Ectodermal cell (in vitro differentiated cells): Measurements from ENCODE around the gene PCDHGB4.
"Not testable (repeated sequence)": the region's sequence is repeated elsewhere in the genome, so short reads cannot be mapped to it uniquely, and the experiment has no call there.

Experiments
- H3K27ac ChIP-seq: 2 replicates; pipeline ENCODE4 v1.7.0; 2013; ENCODE audit warnings: mild to moderate bottlenecking, low read depth, low read length; ENCODE audit not compliant: insufficient read depth, poor library complexity, severe bottlenecking
- H3K27me3 ChIP-seq: 2 replicates; pipeline ENCODE4 v1.7.0; 2013; ENCODE audit warnings: mild to moderate bottlenecking, low read length; ENCODE audit not compliant: insufficient read depth, control insufficient read depth, poor library complexity, severe bottlenecking
- H3K36me3 ChIP-seq: one replicate; pipeline ENCODE4 v1.7.0; 2013; ENCODE audit warnings: low read length; ENCODE audit not compliant: control insufficient read depth, insufficient read depth
- H3K4me1 ChIP-seq: one replicate; pipeline ENCODE4 v1.7.0; 2013; ENCODE audit warnings: low read length; ENCODE audit not compliant: control insufficient read depth, insufficient read depth
- H3K4me3 ChIP-seq: 2 replicates; pipeline ENCODE4 v1.7.0; 2013; ENCODE audit warnings: low read depth, low read length, control low read depth; ENCODE audit not compliant: insufficient read depth
- H3K9me3 ChIP-seq: 2 replicates; pipeline ENCODE4 v1.7.0; 2013; ENCODE audit warnings: mild to moderate bottlenecking, low read length, moderate library complexity; ENCODE audit not compliant: control insufficient read depth
- WGBS, 2 experiments: methylation state at CpG; one replicate each; pipeline ENCODE4 v1.1.7; 2013; ENCODE audit warnings: missing lambda C conversion rate in 2 of 2; 5-methylcytosine and 5-hydroxymethylcytosine counted together

PCDHGB4 gene

DNA sequence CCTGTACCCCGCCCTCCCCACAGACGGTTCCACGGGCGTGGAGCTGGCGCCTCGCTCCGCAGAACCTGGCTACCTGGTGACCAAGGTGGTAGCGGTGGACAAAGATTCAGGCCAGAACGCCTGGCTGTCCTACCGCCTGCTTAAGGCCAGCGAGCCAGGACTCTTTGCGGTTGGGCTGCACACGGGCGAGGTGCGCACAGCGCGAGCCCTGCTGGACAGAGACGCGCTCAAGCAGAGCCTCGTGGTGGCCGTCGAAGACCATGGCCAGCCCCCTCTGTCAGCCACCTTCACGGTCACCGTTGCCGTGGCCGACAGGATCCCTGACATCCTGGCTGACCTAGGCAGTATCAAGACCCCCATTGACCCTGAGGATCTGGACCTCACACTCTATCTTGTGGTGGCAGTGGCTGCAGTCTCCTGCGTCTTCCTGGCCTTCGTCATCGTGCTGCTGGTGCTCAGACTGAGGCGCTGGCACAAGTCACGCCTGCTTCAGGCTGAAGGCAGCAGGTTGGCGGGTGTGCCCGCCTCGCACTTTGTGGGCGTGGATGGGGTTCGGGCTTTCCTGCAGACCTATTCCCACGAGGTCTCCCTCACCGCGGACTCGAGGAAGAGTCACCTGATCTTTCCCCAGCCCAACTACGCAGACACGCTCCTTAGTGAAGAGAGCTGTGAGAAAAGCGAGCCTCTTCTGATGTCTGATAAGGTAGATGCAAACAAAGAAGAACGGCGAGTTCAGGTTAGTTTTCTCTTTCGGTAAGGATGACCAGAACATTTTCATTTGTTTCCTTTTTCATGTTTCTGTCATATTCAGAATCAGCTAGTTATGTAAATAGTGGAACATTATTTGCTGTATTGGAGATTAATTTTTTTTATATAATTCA, 21.2 kb upstream of the PCDHGB4 start:
- H3K9me3 ChIP-seq: peaks cover 2% of the 10 kb centered on the region
- no peaks in the 10 kb centered on the region for H3K4me1 ChIP-seq
- H3K27me3 ChIP-seq: no peaks in the 10 kb centered on the region
- H3K36me3 ChIP-seq: peaks cover 4% of the 10 kb centered on the region
- no peak overlapping the region for H3K27ac ChIP-seq
- 95% methylated on average over 46 of the region's 46 CpGs for WGBS, 2 experiments
- no peak overlapping the region for H3K4me3 ChIP-seq

DNA sequence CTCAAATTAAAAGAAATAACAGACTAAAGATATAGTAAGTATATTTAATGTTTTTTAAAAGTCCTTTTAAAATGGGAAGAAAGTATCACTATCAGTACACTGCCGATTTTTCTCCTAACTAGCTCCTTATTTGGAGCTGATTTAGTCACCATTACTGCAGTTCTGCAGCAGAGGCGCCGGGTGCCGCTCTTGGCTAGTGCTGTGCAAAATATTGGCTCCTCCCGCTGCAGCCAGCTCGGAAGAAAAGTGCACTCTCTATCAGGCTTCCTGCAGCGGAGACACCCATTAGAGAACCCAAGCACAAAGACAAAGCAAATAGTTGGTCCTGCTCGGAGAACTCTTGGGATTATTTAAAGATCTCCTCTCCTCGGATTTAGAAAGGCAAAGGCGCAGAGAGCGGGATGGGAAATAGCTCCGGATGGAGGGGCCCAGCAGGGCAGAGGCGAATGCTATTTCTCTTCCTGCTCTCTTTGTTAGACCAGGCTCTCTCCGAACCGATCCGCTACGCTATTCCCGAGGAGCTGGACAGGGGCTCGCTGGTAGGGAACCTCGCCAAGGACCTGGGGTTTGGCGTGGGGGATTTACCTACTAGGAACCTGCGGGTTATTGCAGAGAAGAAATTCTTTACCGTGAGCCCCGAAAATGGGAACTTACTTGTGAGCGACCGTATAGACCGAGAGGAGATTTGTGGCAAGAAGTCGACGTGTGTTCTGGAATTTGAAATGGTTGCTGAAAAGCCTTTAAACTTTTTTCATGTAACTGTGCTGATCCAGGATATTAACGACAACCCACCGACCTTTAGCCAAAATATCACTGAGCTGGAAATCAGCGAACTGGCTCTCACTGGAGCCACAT, 17.3 kb upstream of the PCDHGB4 start, which contains the start of gene PCDHGB3:
Gene PCDHGB3 (plus strand): TSS at position 249 of the 855 bp plus-strand sequence. CDS start 153 bp downstream, at position 402.
- 94 to 95% methylated on average over 32 of the region's 32 CpGs for WGBS, 2 experiments
- peaks cover 10% of the 10 kb centered on the region for H3K9me3 ChIP-seq
- no peak within 1 kb of the TSS for H3K4me3 ChIP-seq

DNA sequence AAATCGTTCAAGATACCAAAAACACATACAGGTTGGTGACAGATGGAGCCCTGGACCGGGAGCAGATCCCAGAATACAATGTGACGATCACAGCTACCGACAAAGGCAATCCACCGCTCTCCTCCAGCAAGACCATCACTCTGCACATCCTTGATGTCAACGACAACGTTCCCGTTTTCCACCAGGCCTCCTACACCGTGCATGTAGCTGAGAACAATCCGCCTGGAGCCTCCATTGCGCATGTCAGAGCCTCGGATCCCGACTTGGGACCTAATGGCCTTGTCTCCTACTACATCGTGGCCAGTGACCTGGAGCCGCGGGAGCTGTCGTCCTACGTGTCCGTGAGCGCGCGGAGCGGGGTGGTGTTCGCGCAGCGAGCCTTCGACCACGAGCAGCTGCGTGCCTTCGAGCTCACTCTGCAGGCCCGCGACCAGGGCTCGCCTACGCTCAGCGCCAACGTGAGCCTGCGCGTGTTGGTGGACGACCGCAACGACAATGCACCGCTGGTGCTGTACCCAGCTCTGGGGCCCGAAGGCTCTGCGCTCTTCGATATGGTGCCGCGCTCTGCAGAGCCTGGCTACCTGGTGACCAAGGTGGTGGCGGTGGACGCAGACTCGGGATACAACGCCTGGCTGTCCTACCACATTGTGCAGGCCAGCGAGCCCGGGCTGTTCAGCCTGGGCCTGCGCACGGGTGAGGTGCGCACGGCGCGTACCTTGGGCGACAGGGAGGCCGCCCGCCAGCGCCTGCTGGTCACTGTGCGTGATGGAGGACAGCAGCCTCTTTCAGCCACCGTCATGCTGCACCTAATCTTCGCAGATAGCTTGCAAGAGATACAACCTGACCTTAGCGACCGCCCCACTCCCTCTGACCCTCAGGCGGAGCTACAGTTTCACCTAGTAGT, 15.7 kb upstream of the PCDHGB4 start:
- no peak overlapping the region for H3K4me3 ChIP-seq

More for the DNA sequence above, 17.3 kb upstream of the PCDHGB4 start, which contains the start of gene PCDHGB3:
- no peaks in the 10 kb centered on the region for H3K27me3 ChIP-seq
- H3K4me1 ChIP-seq: no peaks in the 10 kb centered on the region
- no peaks in the 10 kb centered on the region for H3K36me3 ChIP-seq
- H3K27ac ChIP-seq: no peak within 1 kb of the TSS

DNA sequence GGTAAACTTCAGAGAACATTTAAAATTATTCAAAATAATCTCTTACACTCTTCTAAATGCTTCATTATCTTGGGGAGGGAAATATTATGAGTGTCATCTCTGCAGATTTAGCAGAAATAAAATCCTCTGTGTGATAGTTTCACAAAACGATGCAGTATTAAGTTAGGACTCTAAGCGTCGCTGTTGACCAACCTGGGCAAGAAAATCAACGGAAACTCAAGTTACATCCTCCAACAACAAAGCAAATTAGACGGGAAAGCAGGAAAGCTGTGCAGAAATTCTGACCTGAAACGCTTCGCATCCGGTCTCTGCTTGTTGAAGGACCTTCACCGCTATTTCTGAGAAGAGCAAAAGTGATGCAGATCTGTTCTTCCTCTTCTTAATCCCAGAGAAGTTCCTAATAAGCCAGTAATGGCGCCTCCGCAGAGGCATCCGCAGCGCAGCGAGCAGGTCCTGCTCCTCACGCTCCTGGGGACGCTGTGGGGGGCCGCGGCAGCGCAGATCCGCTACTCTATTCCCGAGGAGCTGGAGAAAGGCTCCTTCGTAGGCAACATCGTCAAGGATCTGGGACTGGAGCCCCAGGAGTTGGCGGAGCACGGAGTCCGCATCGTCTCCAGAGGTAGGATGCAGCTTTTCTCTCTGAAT, 13.7 kb upstream of the PCDHGB4 start, which contains the start of gene PCDHGA6:
Gene PCDHGA6 (plus strand): TSS at position 219 of the 645 bp plus-strand sequence. CDS start 193 bp downstream, at position 412.
- Histone ChIP-seq H3K27ac (no peak within 1 kb of the TSS), H3K36me3 (no peaks in the 10 kb centered on the region), H3K9me3 (peaks cover 10% of the 10 kb centered on the region), H3K4me3 (no peak within 1 kb of the TSS), H3K4me1 (no peaks in the 10 kb centered on the region), H3K27me3 (no peaks in the 10 kb centered on the region)
- WGBS, 2 experiments: 94% methylated on average over 27 of the region's 27 CpGs

More for the DNA sequence above, 15.7 kb upstream of the PCDHGB4 start:
- Histone ChIP-seq H3K27me3 (no peaks in the 10 kb centered on the region), H3K9me3 (peaks cover 10% of the 10 kb centered on the region), H3K36me3 (no peaks in the 10 kb centered on the region), H3K4me1 (no peaks in the 10 kb centered on the region), H3K27ac (no peak overlapping the region)
- 95 to 96% methylated on average over 69 of the region's 69 CpGs for WGBS, 2 experiments

DNA sequence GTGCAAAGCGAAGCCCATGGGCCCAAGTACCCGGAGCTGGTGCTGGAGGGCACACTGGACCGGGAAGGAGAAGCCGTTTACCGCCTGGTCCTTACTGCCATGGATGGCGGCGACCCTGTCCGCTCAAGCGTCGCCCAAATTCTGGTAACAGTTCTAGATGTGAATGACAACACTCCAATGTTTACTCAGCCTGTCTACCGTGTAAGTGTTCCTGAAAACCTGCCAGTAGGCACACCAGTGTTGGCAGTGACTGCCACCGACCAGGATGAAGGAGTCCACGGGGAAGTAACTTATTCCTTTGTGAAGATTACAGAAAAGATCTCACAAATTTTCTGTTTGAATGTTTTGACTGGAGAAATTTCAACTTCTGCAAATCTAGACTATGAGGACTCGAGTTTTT, 12.9 kb upstream of the PCDHGB4 start:
- WGBS, 2 experiments: 94 to 96% methylated on average over 14 of the region's 14 CpGs
- Histone ChIP-seq H3K4me1 (no peaks in the 10 kb centered on the region), H3K27me3 (no peaks in the 10 kb centered on the region), H3K36me3 (no peaks in the 10 kb centered on the region), H3K27ac (no peak overlapping the region), H3K9me3 (peaks cover 10% of the 10 kb centered on the region), H3K4me3 (no peak overlapping the region)

DNA sequence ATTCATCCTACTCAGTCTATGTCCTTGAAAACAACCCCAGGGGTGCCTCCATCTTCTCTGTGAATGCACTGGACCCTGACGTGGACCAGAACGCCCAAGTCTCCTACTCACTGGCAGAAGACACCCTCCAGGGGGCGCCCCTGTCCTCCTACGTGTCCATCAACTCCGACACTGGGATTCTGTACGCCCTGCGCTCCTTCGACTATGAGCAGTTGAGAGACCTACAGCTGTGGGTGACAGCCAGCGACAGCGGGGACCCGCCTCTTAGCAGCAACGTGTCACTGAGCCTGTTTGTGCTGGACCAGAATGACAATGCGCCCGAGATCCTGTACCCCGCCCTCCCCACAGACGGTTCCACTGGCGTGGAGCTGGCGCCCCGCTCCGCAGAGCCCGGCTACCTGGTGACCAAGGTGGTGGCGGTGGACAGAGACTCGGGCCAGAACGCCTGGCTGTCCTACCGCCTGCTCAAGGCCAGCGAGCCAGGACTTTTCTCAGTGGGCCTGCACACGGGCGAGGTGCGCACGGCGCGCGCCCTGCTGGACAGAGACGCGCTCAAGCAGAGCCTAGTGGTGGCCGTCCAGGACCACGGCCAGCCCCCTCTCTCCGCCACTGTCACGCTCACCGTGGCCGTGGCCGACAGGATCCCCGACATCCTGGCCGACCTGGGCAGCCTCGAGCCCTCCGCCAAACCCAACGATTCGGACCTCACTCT, 11.9 kb upstream of the PCDHGB4 start:
- H3K36me3 ChIP-seq, H3K27me3 ChIP-seq, H3K9me3 ChIP-seq, H3K4me1 ChIP-seq, H3K27ac ChIP-seq, H3K4me3 ChIP-seq: not testable (repeated sequence)
- WGBS, 2 experiments: 94 to 96% methylated on average over 36 of the region's 48 CpGs

DNA sequence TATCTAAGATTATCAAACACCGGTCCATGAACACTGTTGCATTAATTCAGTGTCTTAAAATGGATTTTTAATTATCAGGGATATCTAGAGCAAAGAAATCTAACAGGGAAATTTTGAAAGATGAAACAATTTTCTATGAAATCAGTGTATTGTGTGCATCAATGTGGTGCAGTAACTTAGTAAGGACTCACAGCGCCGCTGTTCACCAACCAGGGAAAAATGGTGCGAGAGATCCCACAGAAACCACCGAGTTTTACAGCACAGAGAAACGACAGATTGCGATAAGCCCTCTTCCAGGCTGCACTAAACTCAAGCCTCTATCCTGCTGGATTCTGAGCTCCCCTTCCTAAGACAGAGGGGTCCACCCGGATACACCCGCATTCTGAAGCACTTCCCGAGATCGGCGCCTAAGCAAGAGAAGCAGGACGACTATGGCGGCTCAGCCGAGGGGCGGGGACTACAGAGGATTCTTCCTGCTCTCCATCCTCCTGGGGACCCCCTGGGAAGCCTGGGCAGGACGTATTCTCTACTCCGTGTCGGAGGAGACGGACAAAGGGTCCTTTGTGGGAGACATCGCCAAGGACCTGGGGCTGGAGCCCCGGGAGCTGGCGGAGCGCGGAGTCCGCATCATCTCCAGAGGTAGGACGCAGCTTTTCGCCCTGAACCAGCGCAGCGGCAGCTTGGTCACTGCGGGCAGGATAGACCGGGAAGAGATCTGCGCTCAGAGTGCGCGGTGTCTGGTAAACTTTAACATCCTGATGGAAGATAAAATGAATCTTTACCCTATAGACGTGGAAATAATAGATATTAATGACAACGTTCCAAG, 4.8 kb upstream of the PCDHGB4 start, which contains the start of gene PCDHGA7:
Gene PCDHGA7 (plus strand): TSS at position 274 of the 826 bp plus-strand sequence. CDS start 158 bp downstream, at position 432.
- WGBS, 2 experiments: 94 to 95% methylated on average over 37 of the region's 37 CpGs
- H3K4me3 ChIP-seq: no peak within 1 kb of the TSS
- H3K4me1 ChIP-seq: no peaks in the 10 kb centered on the region
- peaks cover 2% of the 10 kb centered on the region for H3K9me3 ChIP-seq
- H3K27me3 ChIP-seq: no peaks in the 10 kb centered on the region
- no peaks in the 10 kb centered on the region for H3K36me3 ChIP-seq
- H3K27ac ChIP-seq: no peak within 1 kb of the TSS

DNA sequence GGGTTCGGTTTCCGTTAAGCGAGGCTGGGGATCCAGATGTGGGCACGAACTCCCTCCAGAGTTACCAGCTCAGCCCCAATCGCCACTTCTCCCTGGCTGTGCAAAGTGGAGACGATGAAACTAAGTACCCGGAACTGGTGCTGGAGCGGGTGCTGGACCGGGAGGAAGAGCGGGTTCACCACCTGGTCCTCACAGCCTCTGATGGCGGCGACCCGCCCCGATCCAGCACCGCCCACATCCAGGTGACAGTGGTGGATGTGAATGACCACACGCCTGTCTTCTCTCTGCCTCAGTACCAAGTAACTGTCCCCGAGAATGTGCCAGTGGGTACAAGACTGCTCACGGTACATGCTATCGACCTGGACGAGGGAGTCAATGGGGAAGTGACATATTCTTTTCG, 4.2 kb upstream of the PCDHGB4 start:
- Histone ChIP-seq H3K36me3 (no peaks in the 10 kb centered on the region), H3K27me3 (no peaks in the 10 kb centered on the region), H3K4me1 (no peaks in the 10 kb centered on the region), H3K9me3 (peaks cover 3% of the 10 kb centered on the region), H3K27ac (no peak overlapping the region), H3K4me3 (no peak overlapping the region)
- WGBS, 2 experiments: 94 to 96% methylated on average over 21 of the region's 21 CpGs
